Liver (tissue), 9 donors: ENCODE results near the gene GBX2. TPM values are rescaled to one million over a fixed set of nuclear protein-coding genes. Genes with fewer than 3 reads are reported as not detected.

Source experiments
- DNase-seq: peaks from one replicate; pipeline ENCODE4 v3.0.0-alpha.2; 2017; ENCODE audit warnings: low spot score
- H3K27ac ChIP-seq, 2 donors: one replicate each; pipeline ENCODE4 v1.7.0; 2013; ENCODE audit warnings: inconsistent platforms in 2 of 2, low read length in 2 of 2, control low read depth in 1 of 2, low read depth in 1 of 2, mild to moderate bottlenecking in 1 of 2
- H3K27me3 ChIP-seq, 4 donors: one replicate each; pipeline versions ENCODE4 v1.6.1 to v1.7.0; 2013; ENCODE audit warnings: low read length in 3 of 4, inconsistent platforms in 1 of 4, mild to moderate bottlenecking in 1 of 4, moderate library complexity in 1 of 4; ENCODE audit not compliant: control insufficient read depth in 4 of 4, insufficient read depth in 4 of 4
- H3K36me3 ChIP-seq, 4 donors: one replicate each; pipeline versions ENCODE4 v1.6.1 to v1.7.0; 2013; ENCODE audit warnings: low read length in 3 of 4, mild to moderate bottlenecking in 3 of 4, low read depth in 1 of 4, moderate library complexity in 1 of 4; ENCODE audit not compliant: control insufficient read depth in 4 of 4, insufficient read depth in 3 of 4
- H3K4me1 ChIP-seq, 4 donors: one replicate each; pipeline versions ENCODE4 v1.6.1 to v1.7.0; 2013; ENCODE audit warnings: low read length in 3 of 4, mild to moderate bottlenecking in 3 of 4, moderate library complexity in 1 of 4; ENCODE audit not compliant: control insufficient read depth in 4 of 4, insufficient read depth in 4 of 4
- H3K4me3 ChIP-seq, 3 donors: one replicate each; pipeline versions ENCODE4 v1.6.1 to v1.7.0; 2013; ENCODE audit warnings: low read length in 3 of 3, control low read depth in 1 of 3, low read depth in 1 of 3, mild to moderate bottlenecking in 1 of 3
- H3K9ac ChIP-seq, 2 donors: one replicate each; pipeline ENCODE4 v1.7.0; 2013; ENCODE audit warnings: low read length in 2 of 2, mild to moderate bottlenecking in 2 of 2, moderate library complexity in 2 of 2, control low read depth in 1 of 2, low read depth in 1 of 2
- H3K9me3 ChIP-seq, 4 donors: one replicate each; pipeline versions ENCODE4 v1.6.1 to v1.7.0; 2013; ENCODE audit warnings: low read length in 3 of 4; ENCODE audit not compliant: control insufficient read depth in 4 of 4
- FOXA2 ChIP-seq: IDR thresholded peaks from 2 replicates; pipeline ENCODE4 v1.6.1; 2016; ENCODE audit warnings: antibody characterized with exemption
- GABPA ChIP-seq, 2 donors: IDR thresholded peaks in 1 of 2; conservative IDR thresholded peaks in 1 of 2; 2 replicates each; pipeline ENCODE4 v1.6.1; 2016; ENCODE audit warnings: antibody characterized with exemption in 2 of 2, mild to moderate bottlenecking in 1 of 2, moderate library complexity in 1 of 2
- JUND ChIP-seq, 2 donors: IDR thresholded peaks; 2 replicates each; pipeline ENCODE4 v1.6.1; 2016; ENCODE audit warnings: antibody characterized with exemption in 2 of 2
- NR2F2 ChIP-seq: IDR thresholded peaks from 2 replicates; pipeline ENCODE4 v1.6.1; 2016; ENCODE audit warnings: antibody characterized with exemption
- RAD21 ChIP-seq, 2 donors: IDR thresholded peaks; 2 replicates each; pipeline ENCODE4 v1.6.1; 2016; ENCODE audit warnings: antibody characterized with exemption in 2 of 2, mild to moderate bottlenecking in 2 of 2
- RXRA ChIP-seq, 2 donors: IDR thresholded peaks; 2 replicates each; pipeline ENCODE4 v1.6.1; 2017 to 2018; ENCODE audit warnings: antibody characterized with exemption in 2 of 2, mild to moderate bottlenecking in 1 of 2
- SP1 ChIP-seq: IDR thresholded peaks from 2 replicates; pipeline ENCODE4 v1.6.1; 2018; ENCODE audit warnings: antibody characterized with exemption, mild to moderate bottlenecking
- TAF1 ChIP-seq: conservative IDR thresholded peaks from 2 replicates; pipeline ENCODE4 v1.6.1; 2016; ENCODE audit warnings: antibody characterized with exemption, mild to moderate bottlenecking
- YY1 ChIP-seq: IDR thresholded peaks from 2 replicates; pipeline ENCODE4 v1.6.1; 2016; ENCODE audit warnings: antibody characterized with exemption, mild to moderate bottlenecking
- WGBS: extraction: QIAGEN DNeasy Blood & Tissue Kit; methylation state at CpG from one replicate; pipeline ENCODE4 v1.1.7; 2013; 5-methylcytosine and 5-hydroxymethylcytosine counted together
- polyA plus RNA-seq, 2 donors: library from polyadenylated mRNA; stranded (reverse) in 1 of 2; unstranded in 1 of 2; fragments of 200-250 nt in 1 of 2; fragments of >200 nt in 1 of 2; fragmentation: Nextera tagmentation in 1 of 2; extraction: Ambion mirVana in 1 of 2; gene quantifications; one replicate each; pipeline versions ENCODE4 v1.2.1 to v1.2.3, GENCODE V29; 2013 to 2015
- total RNA-seq, 2 donors: library from RNA; depleted of rRNA; stranded (reverse); fragments of >200 nt; gene quantifications; one replicate each; pipeline ENCODE4 v1.2.3, GENCODE V29; 2014
- TF ChIP-seq, protein P1 (sequence below): fragments of 150-350 bp; IDR thresholded peaks from 2 replicates; pipeline ENCODE4 v1.5.1; 2017; ENCODE audit warnings: improper control_type of control experiment, low read depth, low read length; ENCODE audit not compliant: missing input control
- TF ChIP-seq, protein P2 (sequence below): IDR thresholded peaks from 2 replicates; pipeline ENCODE4 v1.6.1; 2016; ENCODE audit warnings: antibody characterized with exemption
- TF ChIP-seq, protein P3 (sequence below): IDR thresholded peaks from 2 replicates; pipeline ENCODE4 v1.6.1; 2016; ENCODE audit warnings: antibody characterized with exemption
- TF ChIP-seq, protein P4 (sequence below): IDR thresholded peaks from 2 replicates; pipeline ENCODE4 v1.6.1; 2016; ENCODE audit warnings: antibody characterized with exemption
- TF ChIP-seq, protein P5 (sequence below): IDR thresholded peaks from 2 replicates; pipeline ENCODE4 v1.6.1; 2016; ENCODE audit warnings: antibody characterized with exemption, mild to moderate bottlenecking
- donor health status: healthy.
- donor health status: healthy.
- donor health status: healthy.
- donor health status: healthy.
- donor health status: healthy.

The GBX2 gene
- total and polyA plus RNA-seq, 4 donors: not detected

DNA sequence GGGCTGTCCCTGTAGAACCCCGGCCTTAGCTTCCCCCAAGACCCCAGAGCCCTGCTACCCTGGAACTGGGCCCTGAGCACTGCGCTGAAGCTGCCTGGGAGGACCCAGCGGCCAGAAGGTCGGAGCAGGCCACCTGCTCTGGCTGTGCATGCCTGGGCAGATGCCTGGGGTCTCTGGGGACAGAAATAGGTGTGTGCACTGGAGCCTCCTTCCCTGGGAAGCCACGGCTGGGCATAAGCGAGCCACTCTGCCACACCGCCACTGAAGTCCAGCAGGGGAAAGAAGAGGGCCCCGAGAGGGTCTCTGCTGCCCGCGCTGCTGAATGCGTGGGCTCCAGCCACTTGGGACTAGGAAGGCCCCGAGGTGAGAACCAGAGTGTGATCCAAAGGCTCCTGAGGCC lies 6.7 kb downstream of the GBX2 start:
- Histone ChIP-seq H3K9me3 (no peaks in the 10 kb centered on the region), H3K4me3 (no peak overlapping the region), H3K27me3 (peaks cover 0 to 32% (median 11%) of the 10 kb centered on the region in 4 donors), H3K9ac (no peak overlapping the region), H3K4me1 (peaks cover 14 to 25% (median 16%) of the 10 kb centered on the region in 4 donors), H3K27ac (no peak overlapping the region), H3K36me3 (peaks cover 0 to 1% (median 0%) of the 10 kb centered on the region in 4 donors)
- 64% methylated on average over 12 of the region's 12 CpGs for WGBS
- no peak for DNase-seq
- TF ChIP-seq JUND (IDR thresholded peaks at IDR 0.05) (no peak), NR2F2 (no peak), FOXA2 (no peak), GABPA (IDR thresholded peaks at IDR 0.05 in 1 of 2, conservative IDR thresholded peaks at IDR 0.05 in 1 of 2) (no peak), TAF1 (no peak)
- TF ChIP-seq, protein P1, sequence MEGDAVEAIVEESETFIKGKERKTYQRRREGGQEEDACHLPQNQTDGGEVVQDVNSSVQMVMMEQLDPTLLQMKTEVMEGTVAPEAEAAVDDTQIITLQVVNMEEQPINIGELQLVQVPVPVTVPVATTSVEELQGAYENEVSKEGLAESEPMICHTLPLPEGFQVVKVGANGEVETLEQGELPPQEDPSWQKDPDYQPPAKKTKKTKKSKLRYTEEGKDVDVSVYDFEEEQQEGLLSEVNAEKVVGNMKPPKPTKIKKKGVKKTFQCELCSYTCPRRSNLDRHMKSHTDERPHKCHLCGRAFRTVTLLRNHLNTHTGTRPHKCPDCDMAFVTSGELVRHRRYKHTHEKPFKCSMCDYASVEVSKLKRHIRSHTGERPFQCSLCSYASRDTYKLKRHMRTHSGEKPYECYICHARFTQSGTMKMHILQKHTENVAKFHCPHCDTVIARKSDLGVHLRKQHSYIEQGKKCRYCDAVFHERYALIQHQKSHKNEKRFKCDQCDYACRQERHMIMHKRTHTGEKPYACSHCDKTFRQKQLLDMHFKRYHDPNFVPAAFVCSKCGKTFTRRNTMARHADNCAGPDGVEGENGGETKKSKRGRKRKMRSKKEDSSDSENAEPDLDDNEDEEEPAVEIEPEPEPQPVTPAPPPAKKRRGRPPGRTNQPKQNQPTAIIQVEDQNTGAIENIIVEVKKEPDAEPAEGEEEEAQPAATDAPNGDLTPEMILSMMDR: no peak
- TF ChIP-seq, protein P2, sequence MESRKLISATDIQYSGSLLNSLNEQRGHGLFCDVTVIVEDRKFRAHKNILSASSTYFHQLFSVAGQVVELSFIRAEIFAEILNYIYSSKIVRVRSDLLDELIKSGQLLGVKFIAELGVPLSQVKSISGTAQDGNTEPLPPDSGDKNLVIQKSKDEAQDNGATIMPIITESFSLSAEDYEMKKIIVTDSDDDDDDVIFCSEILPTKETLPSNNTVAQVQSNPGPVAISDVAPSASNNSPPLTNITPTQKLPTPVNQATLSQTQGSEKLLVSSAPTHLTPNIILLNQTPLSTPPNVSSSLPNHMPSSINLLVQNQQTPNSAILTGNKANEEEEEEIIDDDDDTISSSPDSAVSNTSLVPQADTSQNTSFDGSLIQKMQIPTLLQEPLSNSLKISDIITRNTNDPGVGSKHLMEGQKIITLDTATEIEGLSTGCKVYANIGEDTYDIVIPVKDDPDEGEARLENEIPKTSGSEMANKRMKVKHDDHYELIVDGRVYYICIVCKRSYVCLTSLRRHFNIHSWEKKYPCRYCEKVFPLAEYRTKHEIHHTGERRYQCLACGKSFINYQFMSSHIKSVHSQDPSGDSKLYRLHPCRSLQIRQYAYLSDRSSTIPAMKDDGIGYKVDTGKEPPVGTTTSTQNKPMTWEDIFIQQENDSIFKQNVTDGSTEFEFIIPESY: no peak
- TF ChIP-seq, protein P3, sequence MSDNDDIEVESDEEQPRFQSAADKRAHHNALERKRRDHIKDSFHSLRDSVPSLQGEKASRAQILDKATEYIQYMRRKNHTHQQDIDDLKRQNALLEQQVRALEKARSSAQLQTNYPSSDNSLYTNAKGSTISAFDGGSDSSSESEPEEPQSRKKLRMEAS: no peak
- TF ChIP-seq, protein P4, sequence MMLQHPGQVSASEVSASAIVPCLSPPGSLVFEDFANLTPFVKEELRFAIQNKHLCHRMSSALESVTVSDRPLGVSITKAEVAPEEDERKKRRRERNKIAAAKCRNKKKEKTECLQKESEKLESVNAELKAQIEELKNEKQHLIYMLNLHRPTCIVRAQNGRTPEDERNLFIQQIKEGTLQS: no peak

DNA sequence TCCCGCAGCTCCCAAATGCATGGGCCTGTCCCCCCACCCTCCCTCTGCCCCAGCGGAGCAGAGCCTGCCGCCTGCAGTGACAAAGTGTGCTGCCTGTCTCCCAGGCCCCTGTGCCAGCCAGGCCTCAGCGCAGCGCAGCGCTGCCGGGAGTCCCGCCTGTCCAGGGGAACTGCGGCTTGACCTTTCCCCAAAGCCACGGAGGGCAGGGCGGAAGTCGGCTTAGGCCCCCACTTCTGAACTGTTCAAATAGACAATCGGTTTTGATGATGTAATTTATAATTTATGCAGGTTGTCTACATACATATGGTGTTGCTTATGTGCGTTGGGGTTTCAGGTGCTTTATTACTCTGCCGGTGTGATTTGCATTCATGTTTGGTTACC lies 7.1 kb downstream of the GBX2 start:
- no peak for DNase-seq
- TF ChIP-seq SP1 (no peak), RAD21 (IDR thresholded peaks at IDR 0.05) (no peak), RXRA (IDR thresholded peaks at IDR 0.05) (no peak), NR2F2 (no peak), GABPA (IDR thresholded peaks at IDR 0.05 in 1 of 2, conservative IDR thresholded peaks at IDR 0.05 in 1 of 2) (no peak), YY1 (no peak)
- TF ChIP-seq, protein P5, sequence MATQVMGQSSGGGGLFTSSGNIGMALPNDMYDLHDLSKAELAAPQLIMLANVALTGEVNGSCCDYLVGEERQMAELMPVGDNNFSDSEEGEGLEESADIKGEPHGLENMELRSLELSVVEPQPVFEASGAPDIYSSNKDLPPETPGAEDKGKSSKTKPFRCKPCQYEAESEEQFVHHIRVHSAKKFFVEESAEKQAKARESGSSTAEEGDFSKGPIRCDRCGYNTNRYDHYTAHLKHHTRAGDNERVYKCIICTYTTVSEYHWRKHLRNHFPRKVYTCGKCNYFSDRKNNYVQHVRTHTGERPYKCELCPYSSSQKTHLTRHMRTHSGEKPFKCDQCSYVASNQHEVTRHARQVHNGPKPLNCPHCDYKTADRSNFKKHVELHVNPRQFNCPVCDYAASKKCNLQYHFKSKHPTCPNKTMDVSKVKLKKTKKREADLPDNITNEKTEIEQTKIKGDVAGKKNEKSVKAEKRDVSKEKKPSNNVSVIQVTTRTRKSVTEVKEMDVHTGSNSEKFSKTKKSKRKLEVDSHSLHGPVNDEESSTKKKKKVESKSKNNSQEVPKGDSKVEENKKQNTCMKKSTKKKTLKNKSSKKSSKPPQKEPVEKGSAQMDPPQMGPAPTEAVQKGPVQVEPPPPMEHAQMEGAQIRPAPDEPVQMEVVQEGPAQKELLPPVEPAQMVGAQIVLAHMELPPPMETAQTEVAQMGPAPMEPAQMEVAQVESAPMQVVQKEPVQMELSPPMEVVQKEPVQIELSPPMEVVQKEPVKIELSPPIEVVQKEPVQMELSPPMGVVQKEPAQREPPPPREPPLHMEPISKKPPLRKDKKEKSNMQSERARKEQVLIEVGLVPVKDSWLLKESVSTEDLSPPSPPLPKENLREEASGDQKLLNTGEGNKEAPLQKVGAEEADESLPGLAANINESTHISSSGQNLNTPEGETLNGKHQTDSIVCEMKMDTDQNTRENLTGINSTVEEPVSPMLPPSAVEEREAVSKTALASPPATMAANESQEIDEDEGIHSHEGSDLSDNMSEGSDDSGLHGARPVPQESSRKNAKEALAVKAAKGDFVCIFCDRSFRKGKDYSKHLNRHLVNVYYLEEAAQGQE: no peak
- TF ChIP-seq, protein P3: no peak
- no peak overlapping the region for H3K9ac ChIP-seq
- no peak overlapping the region for H3K27ac ChIP-seq
- peaks cover 0 to 1% (median 0%) of the 10 kb centered on the region in 4 donors for H3K36me3 ChIP-seq
- H3K4me1 ChIP-seq: peaks cover 12 to 20% (median 14%) of the 10 kb centered on the region in 4 donors
- H3K9me3 ChIP-seq: no peaks in the 10 kb centered on the region
- H3K27me3 ChIP-seq: peaks cover 0 to 32% (median 11%) of the 10 kb centered on the region in 4 donors
- 42% methylated on average over 15 of the region's 15 CpGs for WGBS
- H3K4me3 ChIP-seq: no peak overlapping the region
